HL-60 (cell line): ENCODE data around the gene TTC13.

Source experiments
- DNase-seq, 2 experiments: peaks; one replicate each; pipeline ENCODE4 v3.0.0-alpha.2; 2010 to 2020; ENCODE audit warnings: low read depth in 1 of 2, low spot score in 1 of 2
- H3K27ac ChIP-seq: fragments of 250-450 bp; sonication (Bioruptor Pico); replicated peaks from 2 replicates; pipeline ENCODE4 v1.5.1; 2020; ENCODE audit warnings: mild to moderate bottlenecking, moderate library complexity
- H3K27me3 ChIP-seq: fragments of 250-450 bp; sonication (Bioruptor Pico); 2 replicates; pipeline ENCODE4 v1.5.1; 2021; ENCODE audit warnings: mild to moderate bottlenecking, moderate library complexity; ENCODE audit not compliant: insufficient read depth, poor library complexity, severe bottlenecking
- H3K4me3 ChIP-seq: replicated peaks from 2 replicates; pipeline ENCODE4 v1.5.1; 2011; ENCODE audit warnings: mild to moderate bottlenecking, control low read depth, low read length; ENCODE audit not compliant: insufficient read depth
- GABPA ChIP-seq: IDR thresholded peaks from 2 replicates; pipeline ENCODE4 v1.6.1; 2012; ENCODE audit warnings: low read depth
- POLR2AphosphoS5 ChIP-seq: IDR thresholded peaks from 2 replicates; pipeline ENCODE4 v1.6.1; 2012; ENCODE audit warnings: low read depth
- REST ChIP-seq: IDR thresholded peaks from 2 replicates; pipeline ENCODE4 v1.6.1; 2012; ENCODE audit warnings: low read depth; ENCODE audit not compliant: insufficient replicate concordance
- SPI1 ChIP-seq: IDR thresholded peaks from 2 replicates; pipeline ENCODE4 v1.6.1; 2012; ENCODE audit warnings: low read depth, mild to moderate bottlenecking, borderline replicate concordance
- TF ChIP-seq, protein P1 (sequence below): IDR thresholded peaks from one replicate; pipeline ENCODE4 v1.5.1; 2011; ENCODE audit warnings: low read length, control low read depth, inconsistent platforms; ENCODE audit not compliant: insufficient read depth

TTC13 gene

DNA sequence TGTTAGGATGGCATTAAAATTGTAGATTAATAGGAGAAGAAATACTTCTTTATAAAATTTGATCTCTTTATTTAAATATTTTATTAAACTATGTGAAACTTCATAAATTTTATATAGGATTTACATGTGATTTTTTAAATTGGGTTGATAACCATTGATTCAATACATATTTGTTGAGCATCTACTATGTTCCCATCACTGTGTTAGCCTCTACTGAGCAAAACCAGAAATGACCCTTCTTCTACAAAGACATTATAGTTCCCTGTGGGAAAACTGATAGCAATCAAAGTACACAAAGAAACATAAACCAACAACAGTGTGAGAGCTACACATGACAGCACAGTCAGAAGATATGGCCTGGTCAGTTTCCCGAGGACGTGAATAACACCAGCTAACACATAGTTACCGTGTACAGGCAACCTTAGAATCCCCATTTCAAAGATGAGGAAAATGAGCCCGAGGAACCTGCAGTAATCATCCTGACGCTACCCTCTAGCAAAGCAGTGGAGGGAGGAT, 12.2 kb downstream of the TTC13 start:
- DNase-seq, result no peak
- Histone ChIP-seq H3K27me3 (no peaks in the 10 kb centered on the region), H3K4me3 (no peak overlapping the region), H3K27ac (no peak overlapping the region)
- TF ChIP-seq REST (no peak), GABPA (no peak), SPI1 (no peak), POLR2AphosphoS5 (no peak)
- TF ChIP-seq, protein P1, sequence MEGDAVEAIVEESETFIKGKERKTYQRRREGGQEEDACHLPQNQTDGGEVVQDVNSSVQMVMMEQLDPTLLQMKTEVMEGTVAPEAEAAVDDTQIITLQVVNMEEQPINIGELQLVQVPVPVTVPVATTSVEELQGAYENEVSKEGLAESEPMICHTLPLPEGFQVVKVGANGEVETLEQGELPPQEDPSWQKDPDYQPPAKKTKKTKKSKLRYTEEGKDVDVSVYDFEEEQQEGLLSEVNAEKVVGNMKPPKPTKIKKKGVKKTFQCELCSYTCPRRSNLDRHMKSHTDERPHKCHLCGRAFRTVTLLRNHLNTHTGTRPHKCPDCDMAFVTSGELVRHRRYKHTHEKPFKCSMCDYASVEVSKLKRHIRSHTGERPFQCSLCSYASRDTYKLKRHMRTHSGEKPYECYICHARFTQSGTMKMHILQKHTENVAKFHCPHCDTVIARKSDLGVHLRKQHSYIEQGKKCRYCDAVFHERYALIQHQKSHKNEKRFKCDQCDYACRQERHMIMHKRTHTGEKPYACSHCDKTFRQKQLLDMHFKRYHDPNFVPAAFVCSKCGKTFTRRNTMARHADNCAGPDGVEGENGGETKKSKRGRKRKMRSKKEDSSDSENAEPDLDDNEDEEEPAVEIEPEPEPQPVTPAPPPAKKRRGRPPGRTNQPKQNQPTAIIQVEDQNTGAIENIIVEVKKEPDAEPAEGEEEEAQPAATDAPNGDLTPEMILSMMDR, result no peak

- H3K4me3 ChIP-seq, result no peak overlapping the region
- DNase-seq, result no peak
- no peaks in the 10 kb centered on the region for H3K27me3 ChIP-seq
- no peak for TF ChIP-seq POLR2AphosphoS5
- no peak for TF ChIP-seq SPI1
- H3K27ac ChIP-seq, result no peak overlapping the region
Observed at GRCh38 chr1:230965535-230965934, 13.1 kb downstream of the TTC13 start.

GRCh38 chr1:230964896-230965295, 13.8 kb downstream of the TTC13 start:
- H3K27me3 ChIP-seq, result no peaks in the 10 kb centered on the region
- H3K4me3 ChIP-seq, result no peak overlapping the region
- no peak for TF ChIP-seq SPI1
- TF ChIP-seq, protein P1, result no peak
- no peak for TF ChIP-seq REST
- no peak for TF ChIP-seq GABPA
- TF ChIP-seq POLR2AphosphoS5, result no peak
- DNase-seq, result no peak
- no peak overlapping the region for H3K27ac ChIP-seq

DNA sequence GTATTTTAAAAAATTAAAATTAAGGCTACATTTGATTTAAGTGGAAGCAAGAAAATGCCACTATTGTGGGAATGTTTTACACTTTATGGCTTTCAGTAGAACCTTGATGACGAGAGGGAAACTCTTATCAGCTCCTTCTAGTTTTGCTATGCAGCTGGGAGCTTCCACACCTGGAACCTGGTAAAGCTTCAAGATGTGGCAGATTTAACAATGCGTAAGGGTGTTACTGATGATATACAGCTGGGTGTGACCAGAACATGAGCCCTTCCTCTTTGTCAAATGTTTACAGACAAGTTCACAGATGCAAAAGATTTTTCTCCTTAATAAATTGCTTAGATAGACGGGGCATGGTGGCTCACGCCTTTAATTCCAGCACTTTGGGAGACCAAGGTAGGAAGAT, 20.3 kb downstream of the TTC13 start:
- Histone ChIP-seq H3K27me3 (no peaks in the 10 kb centered on the region), H3K27ac (no peak overlapping the region), H3K4me3 (no peak overlapping the region)
- TF ChIP-seq, protein P1, result no peak
- TF ChIP-seq SPI1 (no peak), REST (no peak), POLR2AphosphoS5 (no peak), GABPA (no peak)
- DNase-seq, result no peak
